NCI-H1436 (cell line): Measurements from ENCODE around the gene ADSL.

Experiments used
- DNase-seq: peaks from one replicate; lab custom pipeline; 2025; lab: John Stamatoyannopoulos, UW

The ADSL gene

DNA sequence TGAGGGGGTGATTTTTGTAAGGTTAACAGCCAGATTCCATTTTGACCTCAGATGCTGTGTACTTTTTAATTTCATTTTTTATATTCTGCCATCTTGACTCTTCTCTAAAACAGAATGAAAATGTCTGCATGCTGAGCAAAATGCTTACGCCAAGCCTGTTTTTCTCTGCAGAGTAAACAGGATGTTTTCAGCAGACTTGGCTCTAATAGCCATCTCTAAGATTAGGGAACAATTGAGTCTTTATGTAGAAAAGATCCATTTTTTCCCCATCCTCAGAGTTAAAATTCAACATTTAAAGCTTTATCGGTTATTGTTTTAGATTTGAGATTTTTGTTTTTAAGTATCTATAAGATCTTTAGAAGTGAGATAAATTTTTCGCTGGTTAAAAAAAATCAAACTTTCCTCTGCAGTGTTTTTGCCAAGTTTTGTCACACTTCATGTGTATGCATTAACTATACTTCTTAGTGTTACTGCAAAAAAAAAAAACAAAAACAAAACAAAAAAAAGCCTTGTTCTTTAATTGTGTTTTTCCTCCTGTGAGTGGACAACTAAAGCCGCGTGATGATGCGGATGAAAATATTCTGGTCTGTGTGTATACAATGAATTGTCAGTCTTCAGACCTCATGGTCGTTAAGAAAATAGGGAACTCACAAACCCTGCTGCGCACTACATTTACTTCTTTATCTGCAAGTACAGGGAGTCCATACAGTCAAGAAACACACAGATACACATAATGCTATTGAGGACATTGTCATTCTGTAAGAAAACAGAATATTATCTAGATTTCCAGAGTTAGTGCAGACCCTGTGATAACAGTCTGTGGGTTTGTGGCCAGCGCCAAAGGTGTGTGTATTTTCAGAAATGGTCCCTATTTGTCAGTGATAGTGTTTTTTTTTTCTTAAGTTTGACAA lies 17.5 kb upstream of the ADSL start:
- DNase-seq: no peak

DNA sequence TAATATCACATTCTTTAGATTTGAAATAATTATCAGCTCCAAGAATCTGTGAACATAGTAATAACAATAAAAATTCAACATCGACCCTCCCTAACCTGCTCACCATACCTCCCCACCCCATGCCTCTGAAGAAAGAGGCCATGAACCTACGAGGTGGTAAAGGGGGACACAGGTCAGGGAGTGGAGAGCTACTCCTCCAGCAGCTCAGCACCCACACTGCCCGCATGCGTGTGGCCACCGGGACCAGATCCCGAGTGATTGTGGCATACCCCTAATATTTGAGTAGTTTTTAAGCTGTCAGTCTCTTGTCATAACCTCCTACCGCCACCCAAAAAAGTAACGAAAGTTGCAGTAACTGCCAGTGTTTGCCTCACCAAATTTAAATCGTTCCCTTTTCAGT lies 16.8 kb upstream of the ADSL start:
- DNase-seq: no peak

DNA sequence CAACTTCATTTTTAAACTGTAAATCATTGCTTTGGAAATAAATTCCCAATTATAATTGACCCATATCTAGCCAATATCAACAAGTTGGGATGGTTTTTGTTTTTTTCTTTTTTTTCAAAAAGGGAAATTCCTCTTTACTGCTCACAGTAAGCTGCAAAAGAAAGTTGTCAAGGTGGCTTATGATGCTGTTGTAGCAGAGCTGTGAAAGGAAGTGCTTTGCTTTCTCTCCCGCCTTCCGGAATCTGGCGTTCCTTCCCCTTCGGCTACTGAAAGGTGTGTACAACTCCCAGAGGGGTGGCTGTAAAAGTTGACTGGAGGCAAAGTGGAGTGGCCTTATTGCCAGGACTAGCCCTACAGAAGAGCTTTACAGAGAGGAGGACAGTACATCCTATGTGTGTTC lies 16.2 kb upstream of the ADSL start:
- no peak for DNase-seq

DNA sequence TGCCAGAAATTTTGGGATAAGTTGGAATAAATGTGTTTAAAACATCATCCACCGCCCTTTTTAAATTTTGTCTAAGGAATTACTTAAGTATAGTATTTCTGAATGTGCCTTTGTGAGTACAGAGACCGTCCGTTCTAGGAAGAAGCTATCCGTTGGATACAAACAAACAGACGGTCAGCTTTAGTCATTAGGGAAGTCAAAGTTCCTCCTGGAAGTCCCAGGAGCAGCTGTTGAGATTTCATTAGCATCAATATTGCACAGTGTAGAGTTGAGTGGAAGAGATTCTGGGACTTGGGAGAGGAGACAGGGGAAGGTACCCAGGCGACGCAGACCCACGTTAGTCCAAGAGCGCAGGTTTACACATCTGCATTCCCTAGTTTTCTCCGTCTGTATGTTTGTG lies 15.7 kb upstream of the ADSL start:
- no peak for DNase-seq

DNA sequence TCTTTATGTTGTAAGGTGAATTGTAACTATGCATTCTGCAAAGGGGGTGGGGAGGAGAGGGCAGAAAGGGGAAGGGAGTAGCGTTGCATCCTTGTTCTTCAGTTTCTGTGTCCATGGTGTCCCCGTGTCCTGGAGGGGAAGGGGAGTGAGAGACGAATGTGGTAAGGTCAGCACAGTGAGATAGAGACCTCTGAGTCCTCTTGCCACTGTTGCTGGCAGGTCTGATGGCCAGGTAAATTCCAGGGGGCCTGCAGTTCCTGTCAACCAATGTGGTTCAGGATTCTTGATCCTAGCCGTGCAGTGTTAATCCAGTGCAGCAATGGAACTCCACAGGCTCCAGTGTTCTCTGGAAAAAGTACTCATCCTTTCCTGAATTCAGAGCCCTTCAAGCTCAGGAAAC lies 14.6 kb upstream of the ADSL start:
- DNase-seq: no peak

DNA sequence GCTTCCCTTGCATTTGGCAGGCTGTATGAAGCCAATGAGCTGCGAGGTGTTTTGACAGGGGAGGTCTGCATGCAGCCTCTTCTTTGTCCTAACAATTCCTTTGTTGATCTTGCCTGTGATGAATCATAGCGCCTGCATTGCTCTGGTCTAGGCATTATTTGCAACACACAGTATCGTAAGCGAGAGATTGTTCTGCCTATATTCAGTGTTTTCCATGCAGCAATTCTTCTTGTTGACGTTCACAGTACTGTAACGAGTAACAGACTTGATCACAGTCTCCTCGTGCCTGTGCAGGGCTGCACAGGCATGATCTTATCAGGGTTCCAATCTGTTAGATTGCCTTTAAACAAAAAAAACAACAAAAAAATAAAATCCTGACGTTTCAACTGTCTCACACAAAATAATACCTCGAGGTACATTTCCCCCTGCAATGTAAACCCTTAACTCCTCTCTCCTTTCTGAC lies 13.9 kb upstream of the ADSL start:
- DNase-seq: no peak

DNA sequence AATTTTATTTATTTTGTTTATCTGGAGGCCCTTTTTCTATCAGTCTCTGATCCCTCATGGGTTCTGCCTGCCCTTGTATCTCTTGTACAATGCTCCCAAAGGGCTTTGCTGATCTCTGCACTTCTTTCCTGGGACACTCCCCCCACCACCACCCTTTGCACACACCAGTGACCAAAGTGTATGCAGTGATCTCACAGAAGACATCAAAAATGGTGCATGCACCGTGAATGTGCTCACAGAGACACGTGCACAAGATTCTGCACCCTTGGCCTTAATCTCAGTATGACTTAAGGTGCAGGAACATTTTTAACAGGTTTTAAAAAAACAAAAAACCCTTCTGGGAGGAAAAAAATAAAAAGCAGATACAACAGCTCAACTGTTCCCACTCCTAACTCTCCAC lies 12.2 kb upstream of the ADSL start:
- no peak for DNase-seq

DNA sequence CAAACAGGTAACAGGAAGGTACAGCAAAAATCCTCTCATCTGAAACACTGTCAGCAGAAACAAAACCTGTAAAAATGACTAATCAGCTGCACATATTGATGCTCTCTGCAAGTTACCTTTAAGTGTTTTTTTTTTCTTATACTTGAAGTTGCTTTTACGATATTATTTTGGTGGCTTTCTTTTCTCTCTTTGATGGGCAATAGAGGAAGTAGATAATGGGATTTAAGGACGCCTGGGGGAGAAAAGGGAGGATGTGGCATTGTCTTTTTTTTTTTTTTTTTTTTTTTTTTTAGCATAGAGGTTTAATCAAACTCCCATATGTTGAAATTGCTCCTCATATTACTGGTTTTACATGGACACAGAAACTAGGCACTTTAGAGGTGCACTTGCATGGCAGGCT lies 11.4 kb upstream of the ADSL start:
- no peak for DNase-seq

DNA sequence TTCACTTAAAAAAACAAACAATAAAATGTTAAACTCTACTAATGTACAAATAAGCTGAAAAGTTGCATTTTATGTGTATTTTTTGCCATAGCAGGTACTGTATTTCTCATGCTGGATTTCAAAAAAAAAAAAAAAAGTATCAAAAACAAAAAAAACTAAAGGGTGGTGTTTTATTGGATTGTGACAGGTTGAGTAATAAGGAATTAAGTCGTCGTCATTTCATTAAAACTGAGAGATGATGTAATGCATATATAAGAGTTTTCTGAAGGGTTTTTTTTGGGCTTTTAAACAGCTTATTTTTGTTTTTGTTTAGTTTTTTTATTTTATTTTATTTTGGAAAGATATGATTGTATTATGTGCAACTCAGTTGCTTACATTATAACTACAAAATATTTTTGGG lies 10.9 kb upstream of the ADSL start:
- DNase-seq: no peak

DNA sequence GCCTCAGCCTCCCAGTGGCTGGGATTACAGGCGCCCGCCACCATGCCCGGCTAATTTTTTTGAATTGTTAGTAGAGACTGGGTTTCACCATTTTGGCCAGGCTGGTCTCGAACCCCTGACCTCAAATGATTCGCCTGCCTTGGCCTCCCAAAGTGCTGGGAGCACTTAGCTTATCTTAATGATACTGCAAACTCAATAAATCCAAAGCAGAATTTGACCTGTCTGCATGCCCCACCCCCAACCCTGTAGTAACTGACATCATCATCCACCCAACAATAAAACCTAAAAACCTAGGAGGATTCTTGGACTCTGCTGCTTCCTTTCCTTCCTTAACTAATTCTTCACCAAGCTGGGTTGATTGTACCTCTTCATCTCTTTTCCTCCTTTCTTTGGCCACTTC lies 6.3 kb upstream of the ADSL start:
- DNase-seq: no peak

DNA sequence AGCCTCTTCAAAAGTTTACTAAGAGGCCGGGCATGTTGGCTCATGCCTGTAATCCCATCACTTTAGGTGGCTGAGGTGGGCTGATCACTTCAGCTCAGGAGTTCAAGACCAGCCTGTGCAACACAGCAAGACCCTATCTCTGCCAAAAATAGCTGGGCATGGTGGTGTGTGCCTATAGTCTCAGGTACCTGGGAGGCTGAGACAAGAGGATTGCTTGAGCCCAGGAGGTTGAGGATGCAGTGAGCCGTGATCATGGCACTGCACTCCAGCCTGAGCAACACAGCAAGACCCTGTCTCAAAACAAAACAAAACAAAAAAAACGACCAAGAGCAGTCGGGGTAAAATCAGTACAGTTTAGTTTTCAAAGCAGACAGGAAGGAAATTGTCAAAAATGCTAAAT lies 4.7 kb upstream of the ADSL start:
- DNase-seq: no peak

DNA sequence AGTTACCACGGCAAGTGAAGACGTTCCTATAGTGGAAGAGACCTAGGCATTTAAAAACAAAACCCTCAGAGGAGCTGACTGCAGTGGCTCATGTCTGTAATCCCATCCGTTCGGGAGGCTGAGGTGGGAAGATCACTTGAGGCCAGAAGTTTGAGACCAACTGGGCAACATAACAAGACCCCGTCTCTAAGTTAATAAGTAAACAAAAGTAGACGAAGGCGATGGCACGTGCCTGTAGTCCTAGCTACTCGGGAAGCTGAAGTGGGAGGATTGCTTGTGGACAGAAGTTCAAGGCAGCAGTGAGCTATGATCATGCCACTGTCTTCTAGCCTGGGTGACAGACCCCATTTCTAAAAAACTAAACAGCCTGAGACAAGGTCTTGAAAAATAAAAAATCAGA lies 3.8 kb upstream of the ADSL start:
- no peak for DNase-seq

DNA sequence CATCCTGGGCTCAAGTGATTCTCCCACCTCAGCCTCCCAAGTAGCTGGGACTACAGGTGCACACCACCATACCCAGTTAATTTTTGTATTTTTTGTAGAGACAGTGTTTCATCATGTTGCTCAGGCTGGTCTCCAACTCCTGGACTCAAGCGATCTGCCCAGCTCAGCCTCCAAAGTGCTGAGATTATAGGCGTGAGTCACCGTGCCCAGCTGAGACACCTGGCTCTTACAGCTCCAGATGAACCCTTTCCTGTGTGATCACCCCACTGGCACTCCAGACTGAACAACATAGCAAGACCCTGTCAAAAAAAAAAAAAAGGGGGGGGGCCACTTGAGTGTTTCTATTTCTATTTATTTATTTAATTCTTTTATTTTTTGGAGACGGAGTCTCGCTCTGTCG lies 1.0 kb upstream of the ADSL start:
- no peak for DNase-seq

DNA sequence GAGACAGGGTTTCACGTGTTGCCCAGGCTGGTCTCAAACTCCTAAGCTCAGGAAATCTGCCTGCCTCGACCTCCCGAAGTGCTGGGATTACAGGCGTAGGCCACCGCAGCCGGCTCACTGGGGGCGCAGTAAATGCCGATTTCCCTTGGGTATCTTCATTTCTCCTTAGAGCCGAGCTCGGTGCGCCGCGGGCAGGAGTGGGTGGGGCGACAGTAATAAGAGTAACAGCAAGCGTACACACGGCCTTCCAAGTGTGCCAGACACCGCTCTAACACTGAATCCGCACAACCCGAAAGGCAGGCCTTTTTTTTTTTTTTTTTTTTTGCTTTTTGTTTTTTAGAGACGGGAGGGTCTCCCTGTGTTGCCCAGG lies 500 bp upstream of the ADSL start:
- peak; percentile 66 for DNase-seq

DNA sequence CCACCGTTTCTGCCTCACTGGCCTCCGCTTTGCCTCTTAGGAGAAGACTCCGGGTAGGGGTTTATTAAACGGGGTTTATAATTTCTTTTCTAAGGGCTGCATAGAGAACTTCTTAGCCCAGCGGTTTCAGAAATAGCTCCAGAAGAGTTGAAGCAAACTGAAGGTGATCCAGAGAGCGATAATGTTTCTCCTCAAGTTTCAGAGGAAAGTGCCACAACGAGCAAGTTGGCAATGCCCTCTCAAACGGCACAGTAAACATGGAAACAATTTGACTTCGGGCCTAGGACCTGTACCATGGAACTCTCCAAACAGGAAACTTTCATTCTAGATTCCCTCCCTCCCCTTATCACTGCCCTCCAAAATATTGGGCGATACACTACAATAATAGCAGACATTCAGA lies 1.0 kb downstream of the ADSL start:
- DNase-seq: no peak

DNA sequence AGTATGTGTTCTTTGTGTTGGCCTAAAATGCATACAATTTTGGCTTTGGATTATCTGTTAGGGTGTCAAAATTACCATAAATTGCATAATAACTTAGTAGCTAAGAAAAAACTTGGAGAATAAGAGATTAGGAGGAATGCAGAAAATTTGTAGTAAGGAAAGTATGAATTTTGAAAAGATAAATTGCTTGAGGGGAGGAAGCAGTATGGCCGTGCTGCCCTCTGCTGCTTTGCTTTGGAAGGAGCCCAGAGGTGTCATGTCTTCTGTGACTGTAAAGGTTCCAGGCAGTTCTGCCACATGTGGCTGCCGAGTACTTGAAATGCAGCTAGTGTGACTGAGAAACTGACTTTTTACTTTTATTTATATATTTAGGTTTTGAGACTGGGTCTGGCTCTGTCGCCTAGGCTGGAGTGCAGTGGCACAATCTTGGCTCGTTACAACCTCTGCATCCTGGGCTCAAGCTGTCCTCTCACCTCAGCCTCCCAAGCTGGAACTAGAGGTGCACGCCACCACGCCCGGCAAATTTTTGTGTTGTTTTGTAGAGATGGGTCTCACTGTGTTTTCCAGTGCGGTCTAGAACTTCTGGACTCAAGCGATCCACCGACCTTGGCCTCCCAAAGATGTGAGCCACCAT lies 1.8 kb downstream of the ADSL start:
- peak; percentile 32 for DNase-seq

DNA sequence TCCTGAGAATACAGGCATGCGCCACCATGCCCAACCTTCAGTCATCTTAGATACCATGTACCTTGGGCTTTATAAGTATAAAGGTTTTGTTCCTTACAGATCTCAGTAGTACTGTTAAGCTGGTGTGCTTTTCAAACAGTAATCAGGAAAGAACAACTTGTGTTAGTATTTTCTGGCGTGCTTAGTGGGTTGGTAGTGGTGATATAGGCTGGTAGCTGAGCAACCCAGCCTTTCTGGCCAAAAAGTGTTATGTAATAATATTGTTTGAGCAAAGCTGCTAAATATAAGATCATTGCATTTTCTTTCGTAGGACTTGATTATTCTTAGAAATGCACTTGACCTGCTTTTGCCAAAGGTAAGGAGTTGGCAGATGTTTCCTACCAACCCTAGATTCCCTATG lies 6.5 kb downstream of the ADSL start:
- DNase-seq: no peak

DNA sequence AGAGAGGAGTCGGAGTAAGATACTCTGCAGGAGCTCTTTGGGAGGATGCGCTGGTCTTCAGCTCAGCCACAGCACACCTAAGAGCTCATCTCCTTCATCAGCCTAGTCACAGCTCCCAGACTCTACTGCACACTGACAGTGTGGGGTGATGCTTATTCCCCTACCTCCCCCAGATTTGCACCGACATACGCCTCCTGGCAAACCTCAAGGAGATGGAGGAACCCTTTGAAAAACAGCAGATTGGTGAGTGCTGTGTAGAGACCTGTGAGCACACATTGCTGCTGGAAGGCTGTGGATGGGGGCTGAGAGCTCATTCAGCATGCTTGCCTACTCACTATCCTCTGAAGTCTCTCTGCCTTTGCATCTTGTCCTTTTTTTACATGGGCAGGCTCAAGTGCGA lies 14.8 kb downstream of the ADSL start:
- no peak for DNase-seq

DNA sequence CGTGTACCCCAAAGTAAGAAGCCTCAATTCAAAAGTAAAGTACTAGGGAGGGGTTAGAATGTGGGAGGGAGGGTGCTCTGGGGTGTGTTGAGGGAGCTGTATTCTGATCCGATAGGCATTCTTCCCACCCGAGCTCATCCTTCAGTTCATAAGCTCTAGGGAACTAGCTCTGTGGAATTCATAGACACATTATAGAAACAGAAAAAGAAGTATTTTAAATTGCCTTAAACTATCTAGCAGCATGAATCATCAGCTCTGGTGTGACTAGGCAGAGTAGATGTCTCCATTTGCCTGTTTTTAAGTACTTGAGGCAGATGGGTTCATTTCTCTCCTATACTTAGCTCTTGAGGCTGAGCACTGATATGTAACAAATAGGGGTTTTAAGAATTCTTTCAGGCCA lies 16.8 kb downstream of the ADSL start:
- no peak for DNase-seq

DNA sequence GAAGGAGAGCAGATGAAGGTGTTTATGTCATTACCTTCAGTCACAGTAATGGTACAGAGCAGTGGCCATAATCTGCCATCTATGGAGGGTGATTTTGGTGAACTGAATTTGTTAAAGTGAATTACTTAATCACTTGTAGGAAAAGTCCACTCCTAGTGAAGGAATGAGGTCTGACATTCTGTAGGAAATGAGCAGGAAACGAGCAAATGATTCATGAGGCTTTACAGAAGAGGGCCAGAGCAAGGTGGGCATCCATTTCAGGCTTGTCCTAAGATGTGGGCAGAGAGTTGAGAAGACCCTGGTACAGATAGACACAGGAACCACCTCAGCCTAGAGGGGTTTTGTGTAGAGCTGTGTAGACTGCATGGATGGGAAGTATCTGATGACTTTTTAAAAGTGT lies 18.1 kb downstream of the ADSL start:
- DNase-seq: no peak

DNA sequence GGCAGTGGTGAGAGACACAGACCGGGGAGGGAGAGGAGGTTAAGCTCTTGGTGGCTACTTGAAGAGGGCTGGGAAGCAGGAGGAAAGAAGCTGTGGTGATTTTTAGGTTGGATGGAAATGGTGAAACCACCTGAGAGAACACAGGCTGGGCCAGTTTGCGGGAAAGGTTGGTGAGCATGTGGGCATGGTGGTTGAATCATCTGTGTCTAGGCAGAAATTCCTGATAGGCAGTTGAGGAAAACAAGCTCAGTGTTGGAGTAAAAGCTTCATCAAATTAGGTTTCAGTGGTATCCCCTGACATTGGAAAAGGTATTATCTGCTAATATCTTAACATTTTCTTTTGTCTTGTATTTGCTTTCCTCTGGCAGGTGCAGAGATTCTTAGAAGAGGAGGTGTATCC lies 19.8 kb downstream of the ADSL start:
- no peak for DNase-seq

DNA sequence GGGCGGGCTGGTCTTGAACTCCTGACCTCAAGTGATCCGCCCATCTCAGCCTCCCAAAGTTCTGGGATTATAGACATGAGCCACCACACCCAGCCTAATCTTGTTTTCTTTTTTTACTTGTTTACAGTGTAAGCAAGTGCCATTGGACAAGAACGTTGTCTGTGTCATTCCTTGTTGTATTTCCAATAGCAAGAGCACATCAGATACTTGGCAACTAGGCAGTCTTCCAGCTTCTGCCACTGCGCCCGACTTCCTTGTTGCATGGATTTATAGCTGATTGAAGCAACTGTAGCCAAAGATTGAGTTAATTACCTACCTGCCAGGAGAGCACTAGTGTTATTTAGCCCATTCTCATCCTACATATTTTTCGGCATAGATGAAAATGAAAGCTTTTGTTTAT lies 21.0 kb downstream of the ADSL start:
- DNase-seq: no peak

DNA sequence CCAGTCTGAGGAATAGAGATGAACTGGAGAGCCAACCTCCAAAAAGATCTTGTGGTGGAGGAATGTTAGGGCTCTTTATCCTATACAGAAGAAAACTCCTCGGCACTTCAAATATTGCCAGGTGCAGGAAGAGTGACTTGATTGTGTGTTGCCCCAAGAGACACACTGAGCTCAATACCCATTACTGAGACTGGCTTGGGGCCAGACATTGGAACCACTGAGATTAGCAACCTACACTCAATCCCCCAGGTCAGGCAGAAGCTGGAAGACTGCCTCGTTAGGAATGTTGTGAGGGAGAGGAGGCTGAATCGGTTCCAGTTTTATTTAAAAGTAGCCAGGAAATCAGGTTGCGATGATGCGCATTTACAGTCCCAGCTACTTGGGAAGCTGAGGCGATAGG lies 21.7 kb downstream of the ADSL start:
- peak; percentile 2 for DNase-seq

DNA sequence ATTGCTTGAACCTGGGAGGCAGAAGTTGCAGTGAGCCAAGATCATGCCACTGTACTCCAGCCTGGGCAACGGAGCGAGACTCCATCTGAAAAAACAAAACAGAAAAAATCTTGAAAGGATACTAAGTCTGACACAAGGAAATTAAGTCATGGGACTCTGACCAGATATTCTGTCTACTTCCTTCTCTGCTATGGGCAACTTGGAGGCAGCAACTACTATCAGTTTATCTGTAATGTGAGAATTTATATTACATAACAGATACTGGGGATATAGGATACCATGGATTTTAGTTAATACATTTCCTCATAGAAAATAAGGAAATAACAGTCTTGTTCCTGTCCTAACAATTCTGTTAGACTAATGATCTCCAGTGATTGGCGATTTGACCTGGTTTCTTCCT lies 22.5 kb downstream of the ADSL start:
- DNase-seq: no peak
